IPS-NIHi7 (cell line): ENCODE results near the gene DNAJC13.
"Not testable (repeated sequence)": the region's sequence is repeated elsewhere in the genome, so short reads cannot be mapped to it uniquely, and the experiment has no call there.

Experiments used
- DNase-seq: peaks from one replicate; pipeline ENCODE4 v3.0.0; 2012; ENCODE audit warnings: mixed read lengths; ENCODE audit errors: extremely low spot score

Gene DNAJC13

GRCh38 chr3:132416807-132417694 lies at the start of gene DNAJC13:
DNAJC13 (plus strand) TSS chr3:132417502; CDS start chr3:132434551, 17,049 bp downstream.
- peak; percentile 90 for DNase-seq

- DNase-seq: no peak
Measured at GRCh38 chr3:132368515-132368914, 48.8 kb upstream of the DNAJC13 start.

- DNase-seq: no peak
Measured at GRCh38 chr3:132368962-132369361, 48.3 kb upstream of the DNAJC13 start.

GRCh38 chr3:132376945-132377354 lies 40.4 kb upstream of the DNAJC13 start:
- not testable (repeated sequence) for DNase-seq

GRCh38 chr3:132378048-132378762 lies 39.1 kb upstream of the DNAJC13 start:
- DNase-seq: no peak

GRCh38 chr3:132378846-132379245 lies 38.5 kb upstream of the DNAJC13 start:
- no peak for DNase-seq

GRCh38 chr3:132380920-132381319 lies 36.4 kb upstream of the DNAJC13 start:
- no peak for DNase-seq

GRCh38 chr3:132381348-132381944 lies 35.9 kb upstream of the DNAJC13 start:
- no peak for DNase-seq

- peak; percentile 15 for DNase-seq
Measured at GRCh38 chr3:132382267-132382666, 35.0 kb upstream of the DNAJC13 start.

GRCh38 chr3:132382688-132383194 lies 34.6 kb upstream of the DNAJC13 start:
- no peak for DNase-seq

- no peak for DNase-seq
Measured at GRCh38 chr3:132386259-132386658, 31.0 kb upstream of the DNAJC13 start.

- DNase-seq: not testable (repeated sequence)
Measured at GRCh38 chr3:132392675-132393074, 24.6 kb upstream of the DNAJC13 start.

GRCh38 chr3:132394320-132394719 lies 23.0 kb upstream of the DNAJC13 start:
- DNase-seq: no peak

GRCh38 chr3:132395126-132395525 lies 22.2 kb upstream of the DNAJC13 start:
- DNase-seq: peak; percentile 19

GRCh38 chr3:132396255-132396654 lies 21.0 kb upstream of the DNAJC13 start:
- DNase-seq: no peak

- not testable (repeated sequence) for DNase-seq
Measured at GRCh38 chr3:132396776-132397175, 20.5 kb upstream of the DNAJC13 start.

- DNase-seq: peak; percentile 74
Measured at GRCh38 chr3:132399054-132399929, 18.0 kb upstream of the DNAJC13 start.

GRCh38 chr3:132401255-132401654 lies 16.0 kb upstream of the DNAJC13 start:
- DNase-seq: no peak

GRCh38 chr3:132404276-132404675 lies 13.0 kb upstream of the DNAJC13 start:
- DNase-seq: no peak

GRCh38 chr3:132405188-132405587 lies 12.1 kb upstream of the DNAJC13 start:
- no peak for DNase-seq
